ENCODE results near the gene PPARGC1A.

The PPARGC1A gene

DNA sequence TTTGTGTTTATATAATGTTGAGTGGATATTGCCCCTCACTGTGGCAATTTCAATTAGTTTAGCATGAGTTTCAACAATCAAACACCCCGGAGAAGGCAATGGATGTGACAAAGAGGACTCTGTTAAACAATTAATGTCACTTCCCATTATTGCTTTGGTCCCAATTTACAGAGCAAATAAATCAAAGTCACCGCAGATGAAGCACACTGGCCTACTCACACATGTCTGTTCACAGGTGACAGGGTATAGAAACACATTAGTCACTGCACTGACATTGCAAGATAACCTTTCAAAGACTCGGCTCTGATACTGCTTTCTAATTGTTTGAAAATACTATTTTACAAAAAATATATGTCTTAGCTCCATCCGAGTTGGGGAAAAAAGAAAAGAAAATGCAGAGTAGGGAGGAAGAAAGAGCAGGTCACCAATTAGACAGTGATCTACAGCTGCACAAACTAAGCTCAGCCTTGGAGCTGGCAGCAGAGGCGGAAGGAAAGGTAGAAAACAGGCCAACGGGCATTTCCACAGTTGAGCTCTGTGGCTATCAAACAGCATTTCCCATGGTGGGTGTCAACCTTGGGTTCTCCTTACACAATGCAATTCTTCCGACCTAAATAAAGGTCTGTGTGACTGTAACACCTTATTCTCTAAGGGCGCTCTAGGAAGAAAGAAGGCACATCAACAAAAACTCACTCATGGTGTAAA lies 53.9 kb downstream of the PPARGC1A start:
- peak; percentile 2 for DNase-seq

DNA sequence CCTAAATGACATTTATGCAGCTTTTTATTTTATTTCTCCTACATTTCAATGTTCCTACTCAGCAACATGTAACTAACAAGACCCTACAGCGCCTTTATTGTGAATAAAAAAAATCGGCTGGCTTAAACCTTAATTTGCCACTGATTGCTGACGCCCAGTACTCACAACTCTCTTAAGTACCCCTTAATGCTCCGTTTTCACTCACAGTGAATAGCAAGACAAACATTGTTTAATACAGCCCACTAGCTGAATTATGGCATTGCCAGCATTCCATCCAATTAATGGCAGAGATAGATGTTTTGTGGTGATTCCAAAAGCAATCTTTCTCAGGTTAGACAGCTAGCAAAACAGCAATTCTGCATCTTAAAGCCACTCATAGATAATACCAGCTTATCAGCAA lies 61.1 kb downstream of the PPARGC1A start:
- DNase-seq = no peak

DNA sequence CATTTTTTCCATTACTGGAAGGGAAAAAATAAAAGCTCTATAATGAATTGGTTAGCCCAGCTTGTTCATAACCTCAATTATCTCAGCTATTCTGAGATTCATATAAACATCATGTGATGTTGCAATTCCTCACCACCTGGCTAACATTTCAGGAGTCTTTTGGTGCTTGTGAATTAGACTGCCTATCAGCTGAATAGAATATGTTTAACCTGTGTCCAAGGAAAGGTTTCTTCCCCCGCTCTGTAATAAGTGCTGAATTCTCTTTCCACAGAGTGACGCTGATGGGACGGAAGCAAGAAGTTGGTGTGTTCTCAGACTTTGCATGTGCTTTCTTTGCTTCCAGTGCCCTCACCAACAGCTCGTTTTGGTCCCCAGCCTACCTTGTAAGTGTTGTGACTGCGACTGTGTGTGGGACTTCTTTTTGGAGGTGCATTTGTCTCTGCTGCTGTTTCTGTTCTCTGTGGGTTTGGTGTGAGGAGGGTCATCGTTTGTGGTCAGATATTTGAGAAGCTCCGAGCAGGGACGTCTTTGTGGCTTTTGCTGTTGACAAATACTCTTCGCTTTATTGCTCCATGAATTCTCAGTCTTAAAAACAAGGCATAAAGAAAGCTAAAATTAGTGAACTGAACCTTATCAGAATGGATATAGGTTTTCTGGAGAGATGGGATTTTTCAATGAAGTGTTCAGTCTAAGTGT lies 61.7 kb downstream of the PPARGC1A start:
- peak; percentile 2 for DNase-seq

DNA sequence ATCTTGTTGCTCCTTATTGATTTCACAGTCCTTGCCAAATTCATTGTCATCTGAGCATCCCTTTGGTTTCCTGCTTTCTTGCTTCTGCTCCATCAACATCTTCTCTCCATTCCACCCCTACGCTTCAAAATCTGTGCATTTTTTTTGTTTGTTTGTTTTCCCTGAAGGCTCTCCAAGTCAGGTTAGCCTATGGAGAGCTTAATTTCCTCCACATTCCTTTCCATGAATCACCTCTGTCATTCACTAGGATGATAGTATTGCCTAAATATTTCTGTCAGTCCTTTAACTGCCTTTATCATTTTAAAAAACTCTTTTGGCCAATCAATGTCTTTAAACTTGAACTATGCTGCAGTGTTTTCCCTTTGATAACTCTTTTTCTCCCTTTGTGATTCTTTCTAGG lies 67.7 kb downstream of the PPARGC1A start:
- DNase-seq = no peak

DNA sequence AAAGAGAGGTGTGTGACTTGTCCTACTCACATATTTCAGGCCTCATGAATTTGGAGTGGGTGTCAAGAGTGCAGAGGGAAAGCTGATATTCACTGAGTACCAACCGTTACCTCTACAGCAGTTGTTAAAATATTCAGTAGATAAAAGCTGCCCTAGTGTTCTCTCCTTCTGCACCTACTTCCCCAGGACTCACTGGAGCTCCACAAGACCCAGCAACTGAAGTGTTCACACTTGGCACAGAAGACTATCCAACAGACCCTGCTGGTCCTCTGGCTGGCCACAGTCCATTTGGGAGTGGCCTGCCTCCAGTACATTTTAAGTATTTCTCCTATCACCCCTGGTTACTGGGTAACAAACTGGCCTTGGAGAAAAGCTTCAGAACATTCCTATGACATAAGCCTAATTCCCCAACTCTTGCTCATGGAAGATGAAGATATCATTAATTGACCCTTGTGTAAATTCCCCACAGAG lies 70.8 kb downstream of the PPARGC1A start:
- DNase-seq = no peak

DNA sequence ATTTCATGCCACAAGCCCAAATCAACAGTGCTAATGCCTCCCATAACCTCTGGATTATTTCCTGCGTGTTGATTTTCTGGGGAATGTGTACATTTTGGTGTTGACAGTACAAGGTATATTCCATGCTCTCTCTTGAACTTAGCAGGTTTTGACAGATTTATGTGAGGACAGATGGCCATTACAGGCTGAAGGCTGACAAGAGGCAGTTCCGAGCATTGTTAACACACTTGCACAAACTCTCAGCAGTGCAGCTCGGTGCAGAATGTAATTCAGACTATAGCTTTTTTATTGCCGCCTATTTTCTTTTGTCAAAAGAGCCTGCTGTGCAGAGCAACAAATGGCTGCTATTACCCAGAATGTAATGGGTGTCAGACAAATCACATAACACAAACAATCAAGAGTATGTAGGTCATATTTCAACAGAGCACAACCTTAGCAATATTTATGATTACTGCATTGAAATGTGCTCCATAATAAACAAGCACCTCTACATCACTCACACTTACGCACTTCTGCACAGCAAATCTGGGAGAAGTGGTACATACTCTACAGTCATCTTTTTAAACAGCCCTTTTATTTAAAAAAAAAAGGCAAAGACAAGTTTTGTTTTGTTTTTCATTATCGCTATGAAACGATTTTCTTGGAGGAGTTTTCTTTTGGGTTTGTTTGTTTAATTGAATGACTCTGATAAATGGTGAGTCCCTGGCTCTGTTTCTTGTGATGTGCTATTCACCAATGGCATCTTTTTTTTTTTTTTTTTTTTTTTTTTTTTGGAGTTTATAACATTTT lies 71.6 kb downstream of the PPARGC1A start:
- peak; percentile 76 for DNase-seq

DNA sequence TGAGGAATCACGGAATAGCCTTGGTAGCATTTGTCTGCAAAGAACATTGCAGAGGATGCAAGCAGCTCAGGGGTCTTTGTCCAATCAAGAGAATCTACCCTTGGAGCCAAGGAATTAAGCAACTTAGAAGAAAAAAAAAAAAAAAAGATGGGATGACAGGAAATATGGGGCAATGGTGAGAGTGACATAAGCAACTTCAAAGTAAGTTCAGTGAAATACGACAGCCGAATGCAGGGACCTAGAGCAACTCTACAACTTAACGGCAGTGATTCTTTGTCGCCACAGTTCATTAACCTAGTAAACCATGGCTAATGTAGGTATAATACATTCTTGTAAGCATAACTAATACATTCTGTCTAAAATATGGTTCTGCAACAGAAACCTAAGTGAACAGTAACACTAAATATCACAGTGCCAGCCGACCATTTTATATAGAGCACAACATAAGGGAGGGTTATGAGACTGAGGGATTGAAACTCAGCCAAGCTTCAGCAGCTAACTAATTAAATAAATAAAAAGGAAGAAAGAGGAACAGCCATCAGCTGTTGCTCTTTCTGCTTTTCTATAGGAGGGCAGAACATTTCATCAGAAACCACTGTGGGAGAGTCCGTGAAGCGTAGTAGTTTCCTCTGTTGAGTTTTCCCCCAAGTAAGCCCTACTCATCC lies 74.7 kb downstream of the PPARGC1A start:
- DNase-seq = no peak

DNA sequence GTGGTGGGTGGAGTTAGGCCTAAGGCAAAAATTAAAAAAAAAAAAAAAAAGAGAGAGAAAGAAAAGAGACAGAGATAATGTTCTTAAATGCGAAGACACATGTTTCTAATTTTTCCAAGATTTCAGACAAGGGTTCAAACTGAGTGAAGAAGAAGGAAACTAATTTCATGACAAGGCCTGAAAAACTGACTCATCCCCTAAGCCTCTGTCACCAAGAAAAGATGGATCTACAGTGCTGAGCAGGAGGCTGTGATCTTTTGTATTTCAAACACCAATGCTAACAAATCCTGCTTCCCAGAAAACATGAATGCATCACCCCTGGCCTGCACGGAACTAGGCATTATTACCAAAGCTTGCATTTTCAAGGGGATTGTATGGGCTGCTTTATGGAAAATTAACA lies 75.3 kb downstream of the PPARGC1A start:
- DNase-seq = no peak

DNA sequence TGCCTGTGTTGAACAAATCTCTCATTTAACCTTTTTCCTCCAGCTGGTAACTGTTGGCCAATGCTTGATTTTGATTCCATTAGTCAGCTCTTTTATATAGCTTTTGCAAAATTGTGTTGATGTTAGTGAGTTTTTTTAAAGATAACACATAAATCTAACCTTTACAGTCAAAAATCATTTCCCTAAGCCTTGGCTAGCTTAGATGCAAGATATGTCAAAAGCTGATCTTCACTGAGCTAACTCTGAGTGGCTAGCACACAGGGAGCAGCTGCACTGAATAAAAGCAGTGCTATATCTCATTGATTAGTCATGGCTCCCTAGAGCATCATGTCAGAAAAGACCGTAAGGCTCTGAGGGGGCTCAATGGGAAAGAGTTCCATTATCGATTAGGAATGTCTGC lies 78.7 kb downstream of the PPARGC1A start:
- no peak for DNase-seq

DNA sequence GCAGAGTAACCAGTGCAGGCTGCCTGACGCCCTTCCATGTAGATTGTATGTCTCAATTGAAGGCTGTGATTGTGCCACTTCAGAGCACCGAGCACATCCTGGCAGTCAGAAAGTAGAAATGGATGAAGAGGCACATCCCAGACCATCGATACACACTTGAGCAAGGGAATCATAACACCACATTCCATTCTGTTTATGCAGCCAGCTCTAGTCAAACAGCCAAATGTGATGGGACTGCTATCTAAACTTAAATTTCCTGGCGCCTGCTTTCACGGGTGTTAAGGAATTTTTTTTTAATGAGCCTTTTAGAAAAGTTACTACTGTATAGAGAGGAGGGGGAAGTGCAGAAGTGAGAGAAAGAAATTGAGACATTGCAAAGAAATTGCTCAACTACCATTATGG lies 84.4 kb downstream of the PPARGC1A start:
- no peak for DNase-seq

DNA sequence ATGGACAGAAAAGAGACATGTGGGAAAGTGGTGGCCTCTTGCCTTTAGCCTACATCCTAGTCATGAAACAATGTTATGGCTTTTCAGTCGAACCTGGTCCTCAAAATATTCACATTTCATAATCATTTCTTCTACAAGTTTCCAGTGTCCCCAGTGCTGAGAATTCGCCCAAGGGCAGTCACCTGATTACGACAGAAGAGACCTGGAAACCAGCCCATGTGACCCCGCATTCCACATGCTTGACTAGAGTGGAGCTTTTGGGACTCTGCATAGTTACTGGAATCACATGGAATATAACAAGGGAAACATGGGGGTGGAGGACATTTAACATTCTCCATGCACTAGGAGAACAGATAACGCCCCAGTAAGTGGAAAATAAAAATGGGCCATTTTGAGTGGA lies 100.1 kb downstream of the PPARGC1A start:
- DNase-seq = no peak

DNA sequence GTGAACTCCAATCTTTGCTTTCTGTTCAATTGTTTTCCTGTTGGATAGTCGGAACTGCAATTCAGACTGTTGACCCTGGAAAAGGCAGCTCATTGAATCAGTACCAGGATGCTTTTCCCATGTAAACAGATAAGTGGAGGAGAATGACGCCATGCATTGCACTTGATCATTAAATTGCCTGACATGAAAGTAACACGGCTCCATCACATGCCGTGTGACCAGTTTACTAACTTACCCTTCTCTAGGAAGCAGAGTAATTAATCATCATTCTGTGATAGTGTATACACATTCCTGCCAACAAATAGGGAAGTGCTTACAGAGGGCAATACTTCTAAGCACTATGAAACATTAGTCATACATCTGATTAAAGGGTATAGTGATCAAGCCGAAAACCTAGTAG lies 101.4 kb downstream of the PPARGC1A start:
- no peak for DNase-seq

DNA sequence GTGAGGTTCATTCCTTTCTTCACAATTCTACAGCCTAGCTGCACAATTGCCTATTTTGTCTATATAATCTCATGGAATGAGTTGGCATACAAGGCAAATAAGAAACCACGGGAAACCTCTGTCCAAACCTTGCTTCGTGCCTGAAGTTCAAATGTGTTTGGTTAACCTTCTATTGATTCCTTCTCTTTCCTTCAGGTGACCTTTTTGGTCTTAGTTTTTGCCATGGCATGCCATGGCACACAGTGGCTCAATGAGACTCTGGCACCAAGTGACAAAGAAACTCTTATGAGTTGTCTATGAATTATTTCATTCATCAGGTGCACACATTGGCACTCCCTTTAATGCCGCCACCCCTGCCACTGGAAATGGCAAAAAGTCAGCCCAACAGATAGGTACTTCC lies 101.8 kb downstream of the PPARGC1A start:
- no peak for DNase-seq

DNA sequence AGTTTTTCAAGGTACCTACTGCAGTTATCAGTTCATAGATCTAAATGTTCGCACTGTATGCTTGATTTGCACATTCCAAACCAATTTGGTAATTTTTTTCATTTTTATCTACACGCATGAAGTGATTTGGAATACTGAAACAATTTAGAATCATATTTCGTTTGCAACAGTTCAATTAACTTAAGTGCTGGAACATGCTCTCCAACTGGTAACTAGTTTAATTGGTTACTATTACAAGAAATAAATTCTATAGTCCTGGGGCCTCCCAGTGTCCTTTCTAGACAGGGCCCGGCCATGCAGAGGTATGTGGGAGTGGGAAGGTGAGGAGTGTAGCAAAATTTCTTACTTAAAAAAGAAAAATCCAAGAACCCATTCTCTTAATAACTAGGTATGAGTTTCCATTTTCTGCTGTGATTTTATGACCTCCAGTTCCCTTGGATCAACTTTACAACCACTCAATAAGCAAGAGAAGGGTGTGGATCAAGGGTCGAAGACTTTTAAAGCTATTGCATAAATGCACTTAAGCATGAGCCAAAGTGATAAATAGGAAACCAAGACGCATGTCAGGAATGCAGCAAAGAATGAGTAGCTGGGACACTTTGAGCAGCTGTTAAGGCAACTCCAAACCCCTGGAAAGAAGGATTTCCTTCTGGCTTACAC lies 106.9 kb downstream of the PPARGC1A start:
- no peak for DNase-seq

DNA sequence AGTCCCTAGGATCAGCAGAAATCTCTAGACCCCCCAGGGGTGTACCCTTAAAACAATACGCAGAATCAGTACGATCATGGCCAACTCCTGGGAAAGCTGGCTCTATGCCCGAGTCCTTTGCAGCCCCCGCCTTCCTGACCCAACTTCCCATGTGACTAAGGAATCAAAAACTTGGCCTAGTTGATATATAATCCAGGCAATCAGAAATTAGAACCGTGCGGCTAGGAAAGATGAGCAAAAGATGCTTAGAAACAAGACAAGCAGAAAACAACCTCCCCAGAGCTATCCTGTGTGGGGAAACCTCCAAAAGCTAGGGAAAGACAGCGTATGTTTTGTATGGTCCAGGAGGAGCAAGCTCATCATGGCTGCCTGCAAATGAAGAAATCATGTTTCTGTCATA lies 110.0 kb downstream of the PPARGC1A start:
- no peak for DNase-seq

DNA sequence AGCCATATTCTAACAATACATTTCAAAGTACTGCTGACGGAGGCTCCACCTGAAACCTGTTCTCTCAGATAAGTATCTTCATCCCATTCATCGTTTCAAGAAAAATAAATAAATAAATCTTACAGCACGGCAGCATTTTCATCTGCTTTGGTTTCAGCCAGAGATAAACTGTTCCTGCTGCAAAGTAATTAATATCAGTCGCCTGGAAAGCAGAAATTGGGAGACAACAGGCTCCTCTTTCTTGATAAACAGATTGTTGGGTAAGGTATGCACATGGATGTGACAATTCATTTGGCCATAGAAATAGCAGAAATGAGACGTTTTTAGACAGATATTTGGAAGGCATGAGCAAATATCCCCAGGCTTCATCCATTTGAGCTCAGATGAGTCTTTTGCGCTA lies 110.4 kb downstream of the PPARGC1A start:
- DNase-seq = no peak

DNA sequence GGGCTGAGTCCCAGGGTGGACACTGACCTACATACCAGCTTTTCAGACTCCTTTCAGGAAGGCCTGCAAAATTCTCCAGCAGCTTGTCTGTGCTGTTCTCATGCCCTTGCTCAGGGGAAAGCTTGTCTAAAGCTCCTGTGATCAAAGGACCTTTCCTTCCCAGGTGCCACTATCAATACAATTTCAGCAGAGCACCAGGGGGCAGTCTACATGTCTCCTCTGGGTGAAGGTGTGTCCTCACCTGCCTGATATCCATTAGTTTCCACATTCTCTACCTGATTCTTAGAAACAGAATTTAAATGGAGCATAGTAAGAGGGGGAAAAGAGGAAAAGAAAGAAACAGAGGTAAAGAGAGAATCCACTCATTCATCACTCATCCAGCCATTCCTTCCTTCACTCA lies 114.2 kb downstream of the PPARGC1A start:
- DNase-seq = peak; percentile 14

DNA sequence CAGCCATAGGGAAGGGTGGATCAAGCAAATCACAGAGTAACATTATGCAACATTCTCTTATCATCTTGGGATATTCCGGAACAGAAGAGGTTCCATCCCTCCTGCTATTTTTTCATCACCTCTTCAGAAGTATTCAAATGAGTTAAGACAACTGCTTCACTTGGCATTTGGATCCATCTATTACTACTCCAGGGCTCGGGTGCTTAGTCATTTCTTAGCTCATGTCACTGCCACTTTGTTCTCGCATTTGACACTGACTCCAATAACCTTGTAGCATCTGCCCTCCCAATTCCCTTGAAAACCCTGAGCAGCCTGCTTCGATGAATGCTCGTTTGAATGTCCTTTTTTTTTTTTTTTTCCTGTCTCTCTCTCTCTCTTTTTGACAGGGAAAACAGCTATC lies 114.9 kb downstream of the PPARGC1A start:
- DNase-seq = no peak

DNA sequence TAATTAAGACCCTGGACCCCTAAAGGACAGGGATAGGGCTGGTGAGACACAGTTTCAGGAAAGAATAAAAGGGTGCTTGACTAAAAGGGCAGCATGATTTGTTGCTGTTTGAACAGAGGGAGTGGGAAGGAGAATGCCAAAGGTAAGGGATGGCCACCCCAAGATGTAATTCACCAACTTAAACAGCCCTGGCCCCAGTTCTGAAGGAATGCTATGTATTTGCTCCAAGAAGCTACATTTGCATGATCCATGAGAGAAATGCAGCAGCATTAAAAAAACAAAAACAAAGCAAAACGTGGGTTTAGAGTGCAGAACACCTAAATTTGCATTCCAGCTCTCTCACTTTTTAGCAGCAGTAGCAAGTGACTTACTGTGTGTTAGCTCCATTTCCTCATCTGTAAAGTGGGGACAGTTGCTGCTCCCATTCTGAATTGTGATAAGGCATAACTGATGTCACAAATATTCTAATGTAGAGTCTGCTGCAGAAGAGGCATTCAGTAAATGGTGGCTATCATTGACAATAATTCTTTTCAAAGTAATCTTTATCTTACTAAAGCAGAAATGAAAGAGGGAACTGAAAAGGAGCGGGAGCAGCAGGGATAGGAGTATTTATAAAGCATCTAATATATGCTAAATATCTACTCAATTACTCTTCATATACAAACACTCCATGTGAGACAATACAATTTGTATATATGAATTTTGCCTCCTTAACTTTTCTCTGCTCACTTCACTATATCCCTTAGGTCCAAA lies 115.8 kb downstream of the PPARGC1A start:
- DNase-seq = no peak

DNA sequence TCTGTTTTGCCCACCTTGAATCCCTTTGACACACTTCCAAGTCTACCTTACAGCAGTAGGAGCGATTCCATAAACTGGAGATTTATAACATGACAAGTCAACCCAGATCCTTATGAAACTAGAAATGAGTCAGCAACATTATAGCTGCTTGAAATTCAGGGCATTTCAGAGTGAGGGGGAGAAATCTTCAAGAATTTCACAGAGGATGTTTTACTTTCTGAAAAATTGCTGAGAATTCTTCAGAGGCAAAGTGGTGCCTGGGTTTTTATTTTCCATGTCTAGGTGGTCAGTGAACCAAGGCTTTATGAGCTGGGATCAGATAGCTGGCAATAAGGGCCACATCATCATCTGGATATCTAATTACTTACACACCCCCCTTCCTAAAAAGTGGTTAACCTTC lies 119.8 kb downstream of the PPARGC1A start:
- no peak for DNase-seq

DNA sequence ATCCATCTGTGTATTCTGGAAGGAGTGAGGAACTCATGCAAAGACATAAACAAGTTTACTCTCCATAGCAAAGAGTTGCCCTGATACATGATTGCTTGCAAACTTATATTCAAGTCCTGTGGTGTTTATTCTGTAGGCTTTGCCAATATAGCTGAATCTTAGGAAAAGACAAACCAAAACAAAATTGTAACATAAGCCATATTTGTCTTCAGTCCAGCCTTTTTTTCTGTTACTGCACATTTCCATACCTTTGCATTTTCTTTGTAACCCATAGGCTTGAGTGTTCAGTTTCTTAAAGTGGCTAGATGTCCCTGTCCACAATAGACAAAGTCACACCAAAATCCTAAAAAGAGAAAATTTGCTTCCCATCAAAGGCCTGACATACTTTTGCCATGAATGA lies 120.4 kb downstream of the PPARGC1A start:
- no peak for DNase-seq

DNA sequence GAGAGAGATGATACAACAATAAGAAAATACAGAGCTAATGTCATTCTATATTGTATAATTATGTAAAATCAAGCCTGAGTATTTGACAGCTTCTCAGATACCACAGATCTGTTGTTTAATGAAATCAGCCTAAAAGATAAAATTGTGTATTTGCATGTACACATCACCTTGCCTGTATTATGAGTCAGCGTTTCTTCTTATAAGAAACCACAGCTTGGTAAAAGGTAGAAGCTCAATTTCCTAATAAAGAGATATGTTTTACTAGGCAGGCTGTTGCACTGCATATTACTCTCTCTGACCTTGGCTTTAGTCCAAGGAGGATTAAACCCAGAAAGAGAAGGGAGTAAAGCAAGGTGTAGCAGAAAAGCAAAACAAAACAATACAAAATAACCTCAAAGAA lies 121.3 kb downstream of the PPARGC1A start:
- no peak for DNase-seq
